8988T (cell line): ENCODE data around the gene ITSN1.
A peak's percentile ranks its signal among the peaks of the same experiment; 100 is the strongest.

Experiments used
- DNase-seq: peaks from one replicate; pipeline ENCODE4 v3.0.0; 2011

Gene ITSN1

DNA sequence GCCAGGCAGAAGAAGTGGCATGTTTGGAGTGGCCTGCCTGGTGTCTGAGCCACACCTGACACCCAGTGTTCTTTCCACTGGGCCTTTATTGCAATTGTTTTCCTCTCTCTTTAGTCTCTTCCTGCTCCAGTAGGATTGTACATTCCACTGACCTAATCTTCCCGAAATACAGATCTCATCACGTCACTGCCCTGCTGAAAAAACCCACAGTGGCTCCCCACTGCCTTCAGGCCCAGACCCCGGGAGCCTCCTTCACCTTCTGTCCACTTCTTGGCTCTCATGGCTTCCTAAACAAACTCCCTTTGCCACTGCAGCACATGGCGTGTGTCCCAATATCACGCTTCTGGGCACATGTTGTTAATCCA is 298.6 kb downstream of the ITSN1 start:
- DNase-seq, result no peak

DNA sequence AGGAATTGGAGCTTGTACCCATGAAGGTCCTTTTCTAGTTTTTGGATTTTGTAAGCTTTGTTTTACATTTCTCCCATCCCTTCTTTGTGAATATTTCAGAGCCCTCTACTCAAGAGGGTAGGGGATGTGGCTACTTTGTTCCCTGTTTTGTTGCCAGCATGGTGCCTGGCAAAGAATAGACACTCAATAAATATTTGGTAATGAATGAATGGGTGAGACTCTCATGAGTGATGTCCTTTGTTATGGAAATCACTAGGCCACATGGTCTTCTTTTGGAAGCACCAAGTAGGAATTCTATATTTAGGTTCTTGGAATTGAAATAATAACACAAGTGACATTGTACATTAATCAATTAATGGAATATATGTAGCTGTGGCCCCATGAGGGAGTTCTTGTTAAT is 300.1 kb downstream of the ITSN1 start:
- no peak for DNase-seq

DNA sequence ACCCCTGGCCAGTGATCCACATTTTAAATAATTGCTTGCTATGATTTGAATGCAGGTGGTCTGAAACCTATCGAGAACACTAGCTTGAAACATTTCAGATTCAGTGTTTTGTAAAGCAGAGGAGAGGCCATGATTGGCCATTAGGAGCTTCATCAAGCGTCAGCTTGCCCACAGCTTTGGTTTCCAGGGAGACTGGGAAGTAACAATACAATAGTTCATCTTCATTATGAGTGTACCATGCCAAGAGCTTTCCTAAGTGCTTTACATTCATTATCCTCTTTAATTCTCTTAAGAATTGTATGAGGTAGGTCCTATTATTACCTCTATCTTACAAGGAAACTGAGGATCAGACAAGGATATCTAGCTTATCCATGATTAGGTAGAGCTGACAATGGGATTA is 301.0 kb downstream of the ITSN1 start:
- DNase-seq, result no peak

- DNase-seq, result no peak
These were observed 302.0 kb downstream of the ITSN1 start for GRCh38 chr21:33944185-33944763.

DNA sequence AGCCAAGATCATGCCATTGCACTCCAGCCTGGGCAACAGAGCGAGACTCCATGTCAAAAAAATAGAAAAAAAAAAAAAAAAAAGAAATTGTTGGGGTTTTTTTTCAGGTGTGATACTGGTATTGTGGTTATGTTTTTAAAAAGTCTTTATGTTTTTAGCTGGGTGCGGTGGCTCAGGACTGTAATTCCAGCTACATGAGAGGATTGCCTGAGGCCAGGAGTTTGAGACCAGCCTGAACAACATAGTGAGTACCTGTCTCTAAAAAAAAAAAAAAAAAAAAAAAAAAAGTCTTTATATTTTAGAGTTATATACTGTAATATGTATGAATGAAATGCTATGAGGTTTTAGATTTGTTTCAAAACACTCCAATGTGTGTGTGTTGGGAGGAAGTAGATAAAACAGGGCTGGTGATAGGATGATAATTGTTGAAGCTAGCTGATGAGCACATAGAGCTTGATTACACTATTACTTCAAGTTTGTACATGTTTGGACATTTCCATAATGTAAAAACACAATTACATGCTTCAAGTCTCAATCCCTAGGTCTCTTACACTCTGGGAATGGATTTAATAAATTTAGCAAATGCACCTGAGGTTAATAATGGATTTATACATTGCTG is 303.5 kb downstream of the ITSN1 start:
- DNase-seq, result no peak

DNA sequence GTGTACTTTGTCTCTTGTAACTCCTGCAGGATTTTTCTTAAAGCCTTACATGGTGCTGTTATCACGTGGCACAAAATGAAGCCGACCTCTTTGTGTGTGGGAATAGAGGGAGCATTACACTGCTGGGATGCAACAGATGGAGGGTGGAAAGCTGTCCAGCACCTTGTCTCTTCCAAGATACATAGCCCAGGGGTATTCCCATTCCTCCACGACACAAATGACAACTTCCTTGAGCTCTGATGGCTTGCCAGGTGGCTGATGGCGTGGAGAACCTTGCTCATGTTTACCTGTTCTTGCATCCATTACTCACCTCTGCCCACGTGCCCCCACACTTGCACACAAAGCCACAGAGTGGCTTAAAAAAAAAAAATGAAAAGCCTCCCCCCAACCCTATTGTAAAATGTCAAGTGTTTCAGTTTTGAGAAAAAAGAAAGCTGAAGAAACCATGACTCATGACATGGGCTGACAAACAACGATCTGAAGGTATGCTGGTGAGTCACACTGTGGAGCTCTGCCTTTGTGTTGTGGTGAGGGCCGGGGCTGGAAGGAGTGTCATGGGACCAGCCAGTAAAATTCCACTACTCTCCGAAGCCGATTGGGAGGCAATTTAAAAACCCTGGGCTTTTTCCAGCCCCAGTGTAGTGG is 305.3 kb downstream of the ITSN1 start:
- DNase-seq, result peak; percentile 40

DNA sequence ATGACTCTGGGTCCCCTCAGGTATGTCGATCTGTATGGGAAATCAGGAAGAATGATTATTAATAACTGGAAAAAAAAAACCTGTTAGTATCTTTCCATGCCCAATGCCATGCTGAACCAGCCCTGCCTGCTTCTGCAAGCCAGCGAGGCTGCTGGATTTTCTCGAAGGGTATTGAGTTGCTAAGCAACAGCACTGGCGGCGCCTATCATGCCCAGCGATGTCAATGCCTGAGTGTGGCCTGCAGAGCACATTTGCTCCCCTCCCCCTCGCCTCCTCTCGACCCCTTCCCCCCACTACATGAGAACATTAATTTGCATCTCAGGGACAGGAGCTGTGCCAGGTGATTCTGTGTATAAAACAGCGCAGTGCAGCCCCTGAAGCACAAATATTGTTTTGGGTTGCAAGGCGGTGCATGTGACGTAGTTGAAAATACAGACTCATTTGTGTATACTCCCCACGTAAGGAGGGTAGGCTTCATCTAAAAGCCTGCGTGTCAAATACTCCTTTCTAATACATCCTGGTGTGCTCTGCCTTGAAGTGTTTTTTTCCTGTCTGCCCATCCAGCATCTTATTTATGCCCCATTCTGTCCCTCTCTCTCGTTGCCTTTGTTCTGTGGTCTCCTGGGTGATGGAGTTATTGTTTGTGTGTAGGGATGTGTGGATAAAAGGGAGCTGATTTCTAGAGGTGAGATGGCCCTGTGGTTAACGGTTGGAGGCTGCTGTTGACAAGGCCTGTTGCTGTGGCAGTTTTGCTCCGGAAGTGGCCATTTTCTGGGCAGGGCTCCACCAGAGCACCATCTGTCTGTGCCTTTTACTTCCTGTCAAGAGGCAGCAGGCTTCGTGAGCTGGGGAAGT is 306.0 kb downstream of the ITSN1 start:
- DNase-seq, result no peak

DNA sequence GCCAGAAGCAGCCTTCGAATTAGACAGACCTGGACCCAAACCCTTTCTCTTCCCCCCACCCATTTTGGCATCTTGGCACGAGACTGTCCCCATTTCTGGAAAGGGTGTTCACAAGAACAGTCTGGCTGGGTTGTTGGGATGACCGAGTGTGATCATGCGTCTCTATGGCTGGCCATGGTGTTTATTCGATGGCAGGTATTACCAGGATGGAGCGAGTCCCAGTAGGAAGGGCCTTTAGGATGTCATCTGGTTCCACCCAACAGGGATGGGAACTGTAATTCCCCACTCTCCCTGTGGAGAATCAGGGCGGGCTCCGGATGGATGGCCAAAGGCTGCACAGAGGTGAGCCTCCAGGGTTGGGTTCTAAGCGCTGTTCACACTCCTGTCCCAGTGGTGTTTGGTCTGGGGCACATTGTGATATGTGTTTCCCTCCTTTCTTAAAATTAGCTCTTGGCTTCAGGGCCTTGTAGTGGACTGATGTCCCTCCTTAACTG is 306.7 kb downstream of the ITSN1 start:
- DNase-seq, result no peak
